Fibroblast of lung (primary cell): ENCODE results near the gene ZNF564. TPM values are rescaled to one million over a fixed set of nuclear protein-coding genes. Genes with fewer than 3 reads are reported as not detected.
A peak's percentile ranks its signal among the peaks of the same experiment; 100 is the strongest.

ENCODE experiments used
- DNase-seq, 2 donors: peaks; one replicate each; pipeline versions ENCODE4 v3.0.0 to v3.0.0-alpha.2; 2010; ENCODE audit warnings: low read depth in 2 of 2
- H2AFZ ChIP-seq: 2 replicates; pipeline ENCODE4 v1.5.1; 2012; ENCODE audit warnings: low read length, control low read depth, inconsistent platforms
- H3K27ac ChIP-seq: 2 replicates; pipeline ENCODE4 v1.5.1; 2011; ENCODE audit warnings: low read length, control low read depth; ENCODE audit not compliant: insufficient read depth
- H3K27me3 ChIP-seq: 2 replicates; pipeline ENCODE4 v1.5.1; 2011; ENCODE audit warnings: mild to moderate bottlenecking, low read length; ENCODE audit not compliant: control insufficient read depth, insufficient read depth
- H3K36me3 ChIP-seq: 2 replicates; pipeline ENCODE4 v1.5.1; 2011; ENCODE audit warnings: low read length; ENCODE audit not compliant: control insufficient read depth, insufficient read depth
- H3K4me1 ChIP-seq: 2 replicates; pipeline ENCODE4 v1.5.1; 2011; ENCODE audit warnings: low read length; ENCODE audit not compliant: control insufficient read depth, insufficient read depth; ENCODE audit errors: extremely low read depth
- H3K4me2 ChIP-seq: 2 replicates; pipeline ENCODE4 v1.5.1; 2011; ENCODE audit warnings: low read length, control low read depth; ENCODE audit not compliant: insufficient read depth; ENCODE audit errors: extremely low read depth
- H3K4me3 ChIP-seq, 4 experiments: fragments of 200-600 bp in 1 of 4; sonication (generic) in 1 of 4; replicated peaks in 1 of 4; 2 replicates each; pipeline ENCODE4 v1.5.1; 2011 to 2016; ENCODE audit warnings: low read length in 4 of 4, low read depth in 3 of 4, mild to moderate bottlenecking in 3 of 4, control low read depth in 2 of 4, inconsistent platforms in 1 of 4, mixed read lengths in 1 of 4; ENCODE audit not compliant: insufficient read depth in 1 of 4; ENCODE audit errors: control extremely low read depth in 1 of 4
- H3K79me2 ChIP-seq: 2 replicates; pipeline ENCODE4 v1.5.1; 2012; ENCODE audit warnings: mild to moderate bottlenecking, low read length, inconsistent platforms; ENCODE audit not compliant: control insufficient read depth, insufficient read depth
- H3K9ac ChIP-seq: 2 replicates; pipeline ENCODE4 v1.5.1; 2011; ENCODE audit warnings: mild to moderate bottlenecking, low read length, control low read depth; ENCODE audit not compliant: insufficient read depth
- H3K9me3 ChIP-seq: 2 replicates; pipeline ENCODE4 v1.5.1; 2012; ENCODE audit warnings: low read depth, low read length; ENCODE audit not compliant: control insufficient read depth, insufficient read depth
- H4K20me1 ChIP-seq: 2 replicates; pipeline ENCODE4 v1.5.1; 2011; ENCODE audit warnings: low read length; ENCODE audit not compliant: control insufficient read depth, insufficient read depth; ENCODE audit errors: extremely low read depth
- EZH2 ChIP-seq: IDR thresholded peaks from 2 replicates; pipeline ENCODE4 v1.5.1; 2012; ENCODE audit warnings: low read length, control low read depth, mild to moderate bottlenecking; ENCODE audit errors: missing control alignments
- polyA plus RNA-seq, 2 donors: library from polyadenylated mRNA; depleted of rRNA in 1 of 2; stranded (reverse) in 1 of 2; unstranded in 1 of 2; fragments of >200 nt; gene quantifications; 2 replicates each; pipeline ENCODE4 v1.2.1, GENCODE V29; 2011 to 2012; ENCODE audit warnings: missing spikeins in 1 of 2
- total RNA-seq: library from RNA; depleted of rRNA; stranded (reverse); fragments of >200 nt; gene quantifications from 2 replicates; pipeline ENCODE4 v1.2.1, GENCODE V29; 2014
- TF ChIP-seq, protein P1 (sequence below), 2 donors: IDR thresholded peaks in 1 of 2; conservative IDR thresholded peaks in 1 of 2; 1 replicate in 1 of 2; 2 replicates in 1 of 2; pipeline ENCODE4 v1.5.1; 2011 to 2012; ENCODE audit warnings: low read length in 2 of 2, control low read depth in 1 of 2, inconsistent platforms in 1 of 2, low read depth in 1 of 2, mild to moderate bottlenecking in 1 of 2

Gene ZNF564
- total and polyA plus RNA-seq, 2 donors (not counting 1 experiment from before 2014, with no cell fraction given): 4.5 to 12.2 TPM

DNA sequence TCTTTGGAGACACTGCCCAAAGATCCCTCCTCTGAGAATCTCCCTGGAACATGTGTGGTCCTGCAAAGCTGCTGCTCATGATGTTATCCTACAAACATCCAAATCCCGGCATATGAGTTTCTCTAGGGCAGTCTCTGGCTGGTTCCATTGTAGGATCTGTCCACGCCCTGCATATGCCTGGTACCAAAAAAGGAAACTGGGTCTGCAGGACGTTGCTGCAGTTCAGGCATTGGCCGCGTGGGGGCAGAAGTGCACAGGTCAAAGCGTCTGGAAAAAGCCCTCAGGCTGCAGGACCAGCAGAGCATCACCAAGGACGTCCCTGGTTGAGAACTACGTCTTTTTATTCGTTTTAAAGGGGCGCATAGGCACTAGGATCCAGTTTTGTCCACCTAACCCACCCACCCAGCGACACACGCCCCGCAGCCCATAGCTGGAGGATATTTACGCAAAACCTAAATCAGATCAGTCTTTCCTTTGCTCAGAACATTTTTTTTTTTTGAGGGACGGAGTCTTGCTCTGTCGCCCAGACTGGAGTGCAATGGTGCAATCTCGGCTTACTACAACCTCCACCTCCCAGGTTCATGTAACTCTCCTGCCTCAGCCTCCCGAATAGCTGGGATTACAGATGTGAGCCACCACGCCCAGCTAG is 12.9 kb upstream of the ZNF564 start:
- H3K9ac ChIP-seq: no peak overlapping the region
- H3K79me2 ChIP-seq: no peaks in the 10 kb centered on the region
- no peaks in the 10 kb centered on the region for H4K20me1 ChIP-seq
- H3K27me3 ChIP-seq: no peaks in the 10 kb centered on the region
- H3K27ac ChIP-seq: no peak overlapping the region
- no peak overlapping the region for H3K4me3 ChIP-seq
- H3K9me3 ChIP-seq: no peaks in the 10 kb centered on the region
- no peak for TF ChIP-seq EZH2
- TF ChIP-seq, protein P1, sequence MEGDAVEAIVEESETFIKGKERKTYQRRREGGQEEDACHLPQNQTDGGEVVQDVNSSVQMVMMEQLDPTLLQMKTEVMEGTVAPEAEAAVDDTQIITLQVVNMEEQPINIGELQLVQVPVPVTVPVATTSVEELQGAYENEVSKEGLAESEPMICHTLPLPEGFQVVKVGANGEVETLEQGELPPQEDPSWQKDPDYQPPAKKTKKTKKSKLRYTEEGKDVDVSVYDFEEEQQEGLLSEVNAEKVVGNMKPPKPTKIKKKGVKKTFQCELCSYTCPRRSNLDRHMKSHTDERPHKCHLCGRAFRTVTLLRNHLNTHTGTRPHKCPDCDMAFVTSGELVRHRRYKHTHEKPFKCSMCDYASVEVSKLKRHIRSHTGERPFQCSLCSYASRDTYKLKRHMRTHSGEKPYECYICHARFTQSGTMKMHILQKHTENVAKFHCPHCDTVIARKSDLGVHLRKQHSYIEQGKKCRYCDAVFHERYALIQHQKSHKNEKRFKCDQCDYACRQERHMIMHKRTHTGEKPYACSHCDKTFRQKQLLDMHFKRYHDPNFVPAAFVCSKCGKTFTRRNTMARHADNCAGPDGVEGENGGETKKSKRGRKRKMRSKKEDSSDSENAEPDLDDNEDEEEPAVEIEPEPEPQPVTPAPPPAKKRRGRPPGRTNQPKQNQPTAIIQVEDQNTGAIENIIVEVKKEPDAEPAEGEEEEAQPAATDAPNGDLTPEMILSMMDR (conservative IDR thresholded peaks at IDR 0.05 in 1 of 2, IDR thresholded peaks at IDR 0.05 in 1 of 2; ENCODE audit: low read depth in 1 of 2, low read length in 2 of 2): peak; percentile 98 to 100
- peak; percentile 76 to 89 for DNase-seq
- H2AFZ ChIP-seq: peak overlapping the region; percentile 51
- H3K4me2 ChIP-seq: peak overlapping the region; percentile 32
- no peaks in the 10 kb centered on the region for H3K4me1 ChIP-seq
- H3K36me3 ChIP-seq: no peaks in the 10 kb centered on the region

DNA sequence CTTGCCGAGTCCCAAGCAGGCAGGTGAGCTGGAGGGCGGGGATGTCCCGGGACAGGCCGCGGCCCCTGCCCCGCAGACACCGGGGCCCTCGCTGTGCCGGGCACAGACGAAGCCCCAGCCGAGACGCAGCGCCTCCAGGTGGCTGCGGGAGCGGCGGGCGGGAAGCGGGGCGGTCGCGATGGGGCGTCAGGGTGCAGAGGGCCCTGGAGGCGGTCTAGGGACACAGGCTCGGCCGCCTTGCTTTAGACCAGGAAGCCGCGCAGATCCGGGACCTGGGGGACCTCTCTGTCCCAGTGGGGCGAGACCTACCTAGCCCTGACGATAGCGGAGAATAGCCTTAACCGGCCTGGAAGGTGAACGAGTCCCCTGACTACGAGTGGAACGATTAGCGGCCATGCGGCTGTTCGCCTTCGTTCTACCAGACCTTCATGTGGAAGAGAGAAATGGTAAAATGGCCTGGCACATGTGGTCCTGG is 4.2 kb upstream of the ZNF564 start:
- no peak for TF ChIP-seq EZH2
- TF ChIP-seq, protein P1 (conservative IDR thresholded peaks at IDR 0.05 in 1 of 2, IDR thresholded peaks at IDR 0.05 in 1 of 2; ENCODE audit: low read depth in 1 of 2, low read length in 2 of 2): no peak
- Histone ChIP-seq H3K4me1 (no peaks in the 10 kb centered on the region), H4K20me1 (no peaks in the 10 kb centered on the region), H3K36me3 (no peaks in the 10 kb centered on the region), H3K27ac (no peak overlapping the region), H3K79me2 (no peaks in the 10 kb centered on the region), H3K9ac (no peak overlapping the region), H3K27me3 (no peaks in the 10 kb centered on the region), H3K4me3 (no peak overlapping the region), H3K9me3 (no peaks in the 10 kb centered on the region), H2AFZ (peak overlapping the region; percentile 49), H3K4me2 (no peak overlapping the region)
- DNase-seq: no peak

DNA sequence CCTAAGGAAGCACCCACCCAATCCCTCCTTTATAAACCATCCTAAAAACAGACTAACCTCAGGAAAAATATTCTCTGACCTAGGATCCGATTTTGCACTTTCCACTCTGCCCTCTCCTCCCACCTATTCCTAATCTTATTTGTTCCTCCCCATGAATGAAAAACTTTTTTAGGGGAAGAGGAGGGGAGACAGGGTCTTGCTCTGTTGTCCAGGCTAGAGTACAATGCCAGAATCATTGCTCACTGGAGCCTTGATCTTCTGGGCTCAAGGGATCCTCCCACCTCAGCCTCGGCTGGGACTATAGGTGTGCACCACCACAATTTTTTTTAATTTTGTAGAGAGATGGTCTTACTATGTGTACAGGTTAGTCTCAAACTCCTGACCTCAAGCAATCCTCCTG is 4.4 kb downstream of the ZNF564 start:
- Histone ChIP-seq H3K27ac (no peak overlapping the region), H2AFZ (no peak overlapping the region), H3K4me3 (no peak overlapping the region), H3K79me2 (peaks cover 23% of the 10 kb centered on the region), H4K20me1 (no peaks in the 10 kb centered on the region), H3K36me3 (no peaks in the 10 kb centered on the region), H3K9ac (no peak overlapping the region), H3K9me3 (no peaks in the 10 kb centered on the region), H3K4me1 (no peaks in the 10 kb centered on the region), H3K4me2 (no peak overlapping the region), H3K27me3 (no peaks in the 10 kb centered on the region)
- TF ChIP-seq, protein P1 (conservative IDR thresholded peaks at IDR 0.05 in 1 of 2, IDR thresholded peaks at IDR 0.05 in 1 of 2; ENCODE audit: low read depth in 1 of 2, low read length in 2 of 2): no peak
- no peak for TF ChIP-seq EZH2
- DNase-seq: no peak
